Testis (tissue), 2 donors: ENCODE results near the gene MAP1LC3A.
A peak's percentile ranks its signal among the peaks of the same experiment; 100 is the strongest.

Experiments used
- CTCF ChIP-seq, 3 experiments: fragments of 450-650 bp in 2 of 3; fragments of 200-600 bp in 1 of 3; sonication (generic) in 1 of 3; IDR thresholded peaks; one replicate each; pipeline ENCODE4 v1.5.1; 2016 to 2019; ENCODE audit warnings: antibody characterized with exemption in 3 of 3, mild to moderate bottlenecking in 2 of 3, moderate library complexity in 1 of 3
- POLR2A ChIP-seq: fragments of 450-650 bp; IDR thresholded peaks from one replicate; pipeline ENCODE4 v1.6.1; 2017; ENCODE audit warnings: antibody characterized with exemption, mild to moderate bottlenecking, moderate library complexity

GRCh38 chr20:34516247-34517113 is 42.0 kb upstream of the MAP1LC3A start, which contains the start of gene DYNLRB1:
- TF ChIP-seq CTCF (IDR thresholded peaks at IDR 0.05), result peak in 1 of 3 experiments; percentile 20
- TF ChIP-seq POLR2A, result peak; percentile 74
